ENCODE measurements around the gene KDM4C. TPM values are rescaled to one million over a fixed set of nuclear protein-coding genes. Genes with fewer than 3 reads are reported as not detected.

Gene KDM4C
- total RNA-seq, 1 donor from 2014 or later = 63.5 TPM

GRCh38 chr9:7097785-7098752 is 340.3 kb downstream of the KDM4C start:
- no peak overlapping the region for H3K4me3 Mint-ChIP-seq (ENCODE audit: unreplicated experiment)
- peaks cover 1% of the 10 kb centered on the region for H3K27me3 Mint-ChIP-seq (ENCODE audit: unreplicated experiment)
- H3K9me3 Mint-ChIP-seq (ENCODE audit: unreplicated experiment) = no peaks in the 10 kb centered on the region
- DNase-seq = no peak
- H3K27ac Mint-ChIP-seq (ENCODE audit: unreplicated experiment) = no peak overlapping the region
- H3K4me1 Mint-ChIP-seq (ENCODE audit: low read depth, unreplicated experiment) = peaks cover 4% of the 10 kb centered on the region
- TF ChIP-seq CTCF (IDR thresholded peaks at IDR 0.05; ENCODE audit: partially characterized antibody, unreplicated experiment) = no peak
- H3K36me3 Mint-ChIP-seq (ENCODE audit: unreplicated experiment) = peaks cover 9% of the 10 kb centered on the region

- H3K36me3 Mint-ChIP-seq (ENCODE audit: unreplicated experiment) = peaks cover 9% of the 10 kb centered on the region
- peak overlapping the region; percentile 95 for H3K27ac Mint-ChIP-seq (ENCODE audit: unreplicated experiment)
- DNase-seq = peak; percentile 23
- no peak for TF ChIP-seq CTCF (IDR thresholded peaks at IDR 0.05; ENCODE audit: partially characterized antibody, unreplicated experiment)
- peak overlapping the region; percentile 35 for H3K4me3 Mint-ChIP-seq (ENCODE audit: unreplicated experiment)
- H3K4me1 Mint-ChIP-seq (ENCODE audit: low read depth, unreplicated experiment) = peaks cover 28% of the 10 kb centered on the region
- H3K27me3 Mint-ChIP-seq (ENCODE audit: unreplicated experiment) = peaks cover 3% of the 10 kb centered on the region
- H3K9me3 Mint-ChIP-seq (ENCODE audit: unreplicated experiment) = peaks cover 8% of the 10 kb centered on the region
Measured at GRCh38 chr9:7103367-7103766, 345.6 kb downstream of the KDM4C start.

GRCh38 chr9:7103771-7104170 is 346.0 kb downstream of the KDM4C start:
- Mint-ChIP-seq H3K9me3 (ENCODE audit: unreplicated experiment) (peaks cover 8% of the 10 kb centered on the region), H3K4me1 (ENCODE audit: low read depth, unreplicated experiment) (peaks cover 28% of the 10 kb centered on the region), H3K4me3 (ENCODE audit: unreplicated experiment) (peak overlapping the region; percentile 35), H3K36me3 (ENCODE audit: unreplicated experiment) (peaks cover 8% of the 10 kb centered on the region), H3K27me3 (ENCODE audit: unreplicated experiment) (peaks cover 3% of the 10 kb centered on the region), H3K27ac (ENCODE audit: unreplicated experiment) (peak overlapping the region; percentile 95)
- no peak for DNase-seq
- TF ChIP-seq CTCF (IDR thresholded peaks at IDR 0.05; ENCODE audit: partially characterized antibody, unreplicated experiment) = no peak

GRCh38 chr9:7104625-7105024 is 346.9 kb downstream of the KDM4C start:
- H3K4me3 Mint-ChIP-seq (ENCODE audit: unreplicated experiment) = peak overlapping the region; percentile 61
- peaks cover 8% of the 10 kb centered on the region for H3K9me3 Mint-ChIP-seq (ENCODE audit: unreplicated experiment)
- TF ChIP-seq CTCF (IDR thresholded peaks at IDR 0.05; ENCODE audit: partially characterized antibody, unreplicated experiment) = no peak
- DNase-seq = peak; percentile 37
- peak overlapping the region; percentile 95 for H3K27ac Mint-ChIP-seq (ENCODE audit: unreplicated experiment)
- H3K36me3 Mint-ChIP-seq (ENCODE audit: unreplicated experiment) = peaks cover under 1% of the 10 kb centered on the region
- peaks cover 28% of the 10 kb centered on the region for H3K4me1 Mint-ChIP-seq (ENCODE audit: low read depth, unreplicated experiment)
- H3K27me3 Mint-ChIP-seq (ENCODE audit: unreplicated experiment) = peaks cover 3% of the 10 kb centered on the region

- Mint-ChIP-seq H3K27ac (ENCODE audit: unreplicated experiment) (peak overlapping the region; percentile 95), H3K4me1 (ENCODE audit: low read depth, unreplicated experiment) (peaks cover 28% of the 10 kb centered on the region), H3K27me3 (ENCODE audit: unreplicated experiment) (peaks cover 3% of the 10 kb centered on the region), H3K9me3 (ENCODE audit: unreplicated experiment) (peaks cover 8% of the 10 kb centered on the region), H3K36me3 (ENCODE audit: unreplicated experiment) (no peaks in the 10 kb centered on the region), H3K4me3 (ENCODE audit: unreplicated experiment) (no peak overlapping the region)
- TF ChIP-seq CTCF (IDR thresholded peaks at IDR 0.05; ENCODE audit: partially characterized antibody, unreplicated experiment) = no peak
- no peak for DNase-seq
Measured at GRCh38 chr9:7105095-7105494, 347.3 kb downstream of the KDM4C start.
